HG03571 (cell line): Measurements from ENCODE around the gene SLC8A1.

Experiments used
- ATAC-seq: cut with Tn5 transposase; IDR thresholded peaks from one replicate; pipeline ENCODE4 v1.9.1; 2021; ENCODE audit not compliant: unreplicated experiment

The SLC8A1 gene

DNA sequence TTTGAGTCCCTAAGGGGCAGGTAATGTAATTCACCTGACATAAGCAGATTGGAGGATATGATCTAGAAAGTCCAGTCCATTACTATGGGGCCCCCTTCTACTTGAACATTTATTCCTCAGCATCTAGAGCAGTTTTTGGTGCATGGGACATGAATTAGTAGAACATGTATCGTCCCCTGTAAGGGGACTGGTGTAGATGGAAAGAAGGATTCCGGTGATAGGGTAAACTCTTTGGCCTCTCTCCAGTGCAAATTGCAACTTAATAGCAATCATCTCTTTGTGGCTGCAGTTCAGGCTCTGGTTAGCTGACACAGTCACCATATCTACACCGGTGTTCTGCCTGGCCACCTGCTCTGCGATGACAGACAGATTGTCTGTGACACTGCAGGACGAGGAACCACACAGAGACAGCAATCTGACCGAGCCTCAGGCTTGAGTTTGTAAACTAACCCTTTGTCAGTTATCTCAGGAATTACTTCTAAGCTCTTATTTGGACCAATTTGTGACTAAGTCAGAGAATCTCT lies 6.4 kb upstream of the SLC8A1 start:
- no peak for ATAC-seq

DNA sequence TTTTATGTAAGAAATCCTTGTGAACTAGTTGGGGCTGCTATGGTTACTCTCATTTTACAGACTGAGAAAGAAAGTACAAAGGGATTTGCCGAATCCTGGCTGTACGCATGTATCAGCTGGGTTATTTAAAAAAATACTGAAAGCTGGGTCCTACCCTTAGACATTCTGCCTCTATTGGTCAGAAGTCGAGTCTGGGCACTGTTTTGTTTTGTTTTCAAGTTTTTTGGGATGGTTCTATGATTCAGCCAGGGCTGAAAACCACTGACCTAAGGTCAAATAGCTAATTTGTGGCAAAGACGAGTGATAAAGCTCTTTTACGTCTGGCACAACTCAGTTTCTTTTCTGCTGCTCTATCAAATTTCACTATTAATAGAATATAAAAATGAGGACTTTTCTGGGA lies 5.9 kb upstream of the SLC8A1 start:
- no peak for ATAC-seq

DNA sequence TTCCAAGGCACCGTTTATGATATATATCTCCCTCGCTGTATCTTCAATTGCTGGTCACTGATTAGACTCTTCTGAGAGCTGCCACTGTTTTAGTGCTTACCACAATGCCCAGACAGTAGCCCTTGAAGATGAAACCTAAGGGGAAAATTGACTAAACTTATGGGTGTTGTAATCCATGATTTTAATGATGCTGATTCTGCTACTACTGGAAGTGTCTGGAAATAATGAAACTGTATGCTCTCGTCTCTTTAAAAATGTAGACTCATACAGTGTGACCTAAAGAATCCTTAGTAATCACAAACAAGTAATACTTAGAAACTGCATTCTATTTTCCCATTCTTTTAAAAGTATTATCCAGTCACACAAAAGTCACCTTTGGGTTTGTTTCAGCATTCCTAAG lies 5.5 kb upstream of the SLC8A1 start:
- ATAC-seq: no peak

DNA sequence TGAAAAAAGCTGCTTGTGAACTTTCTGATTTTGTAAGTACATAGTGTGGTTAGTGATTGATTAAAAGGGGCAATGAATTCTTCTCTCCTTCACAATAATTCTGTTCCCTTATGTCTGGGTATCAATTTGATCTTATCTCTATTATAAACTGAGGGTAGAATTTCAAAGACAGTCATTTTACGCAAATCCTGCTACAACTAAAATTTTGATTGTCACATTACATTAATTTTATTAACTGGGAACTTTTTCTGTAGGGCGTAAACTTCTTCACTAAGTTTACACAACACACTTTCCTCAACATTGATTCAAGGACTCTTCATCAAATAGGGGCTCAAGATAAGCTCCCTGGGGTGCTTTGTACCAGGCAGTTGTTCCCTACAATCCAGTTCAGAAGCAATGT lies 5.0 kb upstream of the SLC8A1 start:
- ATAC-seq: no peak

DNA sequence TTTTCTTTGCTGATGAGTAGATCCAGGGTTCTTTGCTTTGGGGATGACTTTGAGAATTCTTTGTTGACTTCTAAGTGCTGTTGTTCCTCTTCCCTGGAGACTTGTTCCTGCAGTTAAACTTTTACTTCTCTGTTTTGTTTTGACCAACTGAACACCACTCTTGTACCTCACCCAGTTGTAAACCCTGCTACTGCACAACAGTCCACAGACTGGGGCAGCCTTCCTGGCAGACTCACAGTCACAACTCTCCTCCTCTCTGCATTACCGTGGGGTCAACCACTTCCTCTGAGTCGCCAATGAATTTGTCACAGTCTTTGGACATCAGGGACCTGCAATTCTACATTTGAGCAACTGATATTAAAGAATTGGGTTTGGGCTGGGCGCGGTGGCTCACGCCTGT lies 3.8 kb upstream of the SLC8A1 start:
- ATAC-seq: no peak

DNA sequence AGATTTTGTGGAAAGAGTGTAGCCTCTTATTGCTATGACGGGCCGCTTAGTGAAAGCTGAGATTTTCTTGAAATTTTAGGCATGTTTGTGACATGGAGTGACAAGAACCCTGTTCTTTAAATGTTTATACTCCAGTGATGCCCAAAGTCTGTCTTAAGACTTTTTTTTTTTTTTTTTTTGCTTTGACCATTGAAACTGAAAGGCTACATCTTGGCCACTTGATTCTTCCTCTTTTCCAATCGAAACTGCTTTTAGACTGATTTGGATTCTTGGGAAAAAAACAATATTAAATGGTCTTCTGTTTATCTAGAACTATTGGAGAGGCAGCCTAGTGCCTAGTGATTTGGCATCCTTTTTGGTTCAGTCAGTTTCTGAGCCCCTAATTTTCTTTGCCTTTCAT lies 2.4 kb upstream of the SLC8A1 start:
- ATAC-seq: no peak

- no peak for ATAC-seq
These were observed 896 bp upstream of the SLC8A1 start for GRCh38 chr2:40452786-40453185.

- ATAC-seq: no peak
These were observed 977 bp downstream of the SLC8A1 start for GRCh38 chr2:40450796-40451430.

DNA sequence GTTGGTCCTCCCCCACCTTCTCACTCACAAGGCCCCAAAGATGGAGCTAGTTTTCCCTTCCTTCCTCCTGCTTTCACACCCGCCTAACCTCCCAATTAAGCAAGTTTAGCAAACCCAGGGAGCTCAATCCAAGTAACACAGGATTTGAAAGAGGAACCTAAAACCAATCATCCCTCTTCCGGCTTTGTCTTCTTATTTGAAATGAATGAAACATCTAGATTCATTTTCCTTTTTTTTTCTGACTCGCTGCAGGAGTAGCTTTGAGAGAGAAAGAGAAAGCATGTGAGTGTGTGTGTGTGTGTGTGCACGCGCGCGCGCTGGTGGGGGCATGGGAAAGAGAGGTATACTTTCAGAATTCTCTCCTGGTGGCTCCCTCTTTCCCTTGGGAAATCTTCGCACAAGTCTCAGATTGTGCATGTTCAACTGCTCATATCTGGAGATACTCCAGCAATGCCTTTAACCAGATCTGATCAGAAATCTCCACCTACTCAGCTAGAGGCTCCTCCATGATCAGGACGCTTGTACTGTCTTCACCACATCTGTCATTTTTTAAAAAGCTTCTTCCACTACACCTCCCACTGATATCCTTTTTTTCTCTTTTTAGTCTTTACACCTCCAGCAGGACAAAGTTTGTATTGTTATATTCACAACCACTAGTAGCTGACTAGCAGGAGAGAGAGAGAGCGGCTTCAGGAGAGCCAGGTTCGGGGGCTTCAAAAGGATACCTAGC lies 1.7 kb downstream of the SLC8A1 start:
- ATAC-seq: no peak

DNA sequence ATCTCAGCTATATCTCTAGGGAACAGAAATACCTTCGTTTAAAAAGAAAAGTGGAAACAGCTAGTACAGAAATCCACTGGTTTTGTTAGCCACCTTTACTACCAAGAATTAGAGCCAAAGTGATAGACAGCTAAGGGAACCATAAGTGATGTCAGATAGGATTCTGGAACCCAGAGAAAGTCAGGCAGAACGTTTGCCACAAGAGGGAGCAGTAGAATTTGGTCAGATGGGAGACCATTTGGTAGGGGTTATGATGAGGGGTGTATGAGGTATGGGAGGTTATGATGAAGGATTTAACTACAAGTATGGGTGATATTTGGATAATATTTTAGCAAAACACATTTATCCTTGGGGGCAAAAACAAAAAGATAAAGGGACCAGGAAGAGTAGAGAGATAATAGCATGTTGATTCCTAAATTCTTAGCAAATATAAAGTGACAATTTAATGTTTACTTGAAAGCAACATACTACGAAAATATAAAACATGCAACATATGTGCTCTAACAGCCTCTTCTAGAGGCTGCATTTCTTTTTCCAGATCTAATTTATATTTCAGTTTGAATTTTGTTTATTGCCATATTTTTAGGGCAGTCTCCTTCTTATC lies 3.3 kb downstream of the SLC8A1 start:
- no peak for ATAC-seq

DNA sequence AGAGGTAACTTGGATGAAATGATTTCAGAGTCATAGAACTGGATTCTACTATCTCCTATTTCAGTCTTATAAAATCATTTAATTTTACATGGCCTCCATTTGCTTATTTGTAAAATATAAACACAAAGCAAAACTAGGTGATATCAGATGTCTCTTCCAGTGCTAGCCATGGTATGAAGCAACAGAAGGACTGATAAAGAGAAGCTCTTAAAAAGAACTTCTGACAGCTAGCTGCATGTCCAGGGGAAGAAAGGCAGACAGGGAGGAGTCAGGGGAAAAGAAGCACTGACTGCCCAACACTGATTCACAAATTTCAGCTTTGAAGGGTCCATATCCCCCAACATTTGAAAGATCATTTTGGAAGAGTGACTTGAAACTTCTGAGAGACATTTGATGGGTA lies 6.4 kb downstream of the SLC8A1 start:
- ATAC-seq: no peak

- ATAC-seq: no peak
These were observed 11.1 kb downstream of the SLC8A1 start for GRCh38 chr2:40440835-40441234.

GRCh38 chr2:40439473-40439872 lies 12.4 kb downstream of the SLC8A1 start:
- no peak for ATAC-seq

DNA sequence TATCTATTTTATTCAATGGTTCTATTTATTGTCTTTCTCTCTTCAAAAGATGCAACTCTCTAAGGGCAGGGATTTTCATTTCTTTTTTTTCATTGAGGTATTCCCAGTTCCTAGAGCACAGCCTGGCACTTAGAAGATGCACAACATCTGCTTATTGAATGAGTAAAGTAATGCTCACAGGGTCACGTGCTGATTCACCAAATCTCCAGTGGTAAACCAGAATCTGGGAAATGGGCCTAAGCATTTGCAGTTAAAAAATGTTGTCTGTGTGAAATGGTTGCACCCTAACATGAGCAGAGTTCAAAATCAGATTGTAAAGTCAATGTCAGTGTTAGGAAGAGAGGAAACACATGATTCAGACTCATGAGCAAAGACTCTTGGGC lies 15.8 kb downstream of the SLC8A1 start:
- no peak for ATAC-seq

GRCh38 chr2:40435426-40436092 lies 16.3 kb downstream of the SLC8A1 start:
- ATAC-seq: no peak

- ATAC-seq: no peak
These were observed 17.1 kb downstream of the SLC8A1 start for GRCh38 chr2:40434731-40435271.

DNA sequence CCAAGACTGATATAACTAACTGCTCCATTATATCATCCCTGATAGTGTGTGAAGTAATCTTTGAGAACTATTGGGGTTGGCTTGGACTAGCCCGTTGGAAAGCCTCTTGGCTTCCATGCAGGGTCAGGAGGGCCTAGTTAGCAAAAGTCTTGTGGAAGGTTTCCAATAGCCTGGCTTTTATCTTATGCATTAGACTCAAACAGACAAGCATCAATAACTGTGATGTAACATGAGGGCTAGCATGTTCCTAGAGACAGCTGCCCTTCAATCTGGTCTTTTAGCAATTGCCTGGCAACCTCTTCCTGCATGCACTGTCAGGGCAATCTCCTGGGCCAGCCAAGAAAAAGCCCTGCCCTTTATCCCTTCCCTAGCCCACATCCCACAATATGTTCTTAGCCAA lies 18.2 kb downstream of the SLC8A1 start:
- ATAC-seq: no peak

DNA sequence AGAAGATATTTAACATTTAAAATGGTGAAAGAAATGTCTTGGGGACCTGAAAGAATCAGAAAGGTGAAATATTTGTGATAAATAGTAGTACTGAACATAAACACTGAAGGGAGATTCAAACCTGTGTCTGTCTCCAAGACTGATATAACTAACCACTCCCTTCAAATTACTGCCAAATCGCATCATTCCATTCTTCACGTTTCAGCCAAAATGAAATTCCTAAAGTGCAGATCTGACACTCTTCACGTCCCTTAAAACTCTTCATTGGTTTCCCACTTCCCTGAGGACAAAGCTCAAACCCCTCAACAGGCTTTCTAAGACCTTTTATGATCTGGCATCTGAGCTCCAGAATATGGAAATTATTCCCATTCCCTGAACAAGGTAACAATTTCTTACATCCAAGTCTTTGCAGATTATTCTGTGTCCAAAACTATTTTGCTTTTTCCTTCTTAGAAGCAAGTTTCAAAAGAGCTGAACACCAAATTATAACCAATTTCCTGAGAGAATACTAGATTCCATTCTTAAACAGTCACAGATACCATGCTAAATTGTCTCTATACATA lies 18.9 kb downstream of the SLC8A1 start:
- no peak for ATAC-seq

- no peak for ATAC-seq
These were observed 20.3 kb downstream of the SLC8A1 start for GRCh38 chr2:40431600-40431955.

DNA sequence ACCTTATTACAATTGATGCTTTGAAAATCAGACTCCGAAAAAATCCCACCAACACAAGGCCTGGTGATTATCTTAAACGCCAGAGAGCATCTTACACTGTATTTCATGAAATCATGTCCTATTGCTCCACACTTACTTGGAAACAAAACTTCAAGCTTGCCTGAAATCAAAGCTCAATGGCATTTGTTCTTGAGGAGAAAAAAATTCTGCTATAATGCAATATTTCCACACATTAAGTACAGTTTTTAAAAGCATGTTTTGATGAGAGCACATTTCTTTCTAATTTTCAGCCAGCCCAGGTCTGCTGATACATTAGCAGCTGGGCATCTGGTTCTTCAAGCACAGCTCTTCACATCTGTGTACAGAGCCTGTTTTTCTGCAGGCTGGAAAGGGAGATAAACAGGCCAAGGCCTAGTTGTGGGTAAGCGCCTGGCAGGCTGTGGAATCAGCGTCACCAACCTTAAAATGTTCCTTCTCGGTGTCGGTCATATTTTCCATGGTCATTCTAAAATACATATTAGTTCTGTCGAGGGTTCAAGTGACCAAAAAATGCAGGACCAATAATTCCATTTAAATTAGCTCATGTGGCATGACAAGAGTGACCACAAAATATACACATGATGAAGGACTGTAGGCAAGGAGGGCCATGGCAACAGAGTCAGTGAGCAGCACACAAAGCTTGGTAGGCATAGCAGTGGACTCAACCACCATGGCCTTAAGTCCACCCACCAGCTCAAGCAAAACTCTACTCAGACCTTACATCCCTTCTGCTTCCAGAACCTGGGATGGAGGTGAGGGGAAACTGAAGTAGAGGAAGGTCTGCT lies 20.9 kb downstream of the SLC8A1 start:
- no peak for ATAC-seq
